NCI-H146 treated with DMSO at 0.1 percent for 48 hours (cell line): ENCODE results near the gene CCL28.
A peak's percentile ranks its signal among the peaks of the same experiment; 100 is the strongest.
"Not testable (repeated sequence)": the region's sequence is repeated elsewhere in the genome, so short reads cannot be mapped to it uniquely, and the experiment has no call there.

ENCODE experiments used
- DNase-seq: peaks from one replicate; lab custom pipeline; 2025; ENCODE audit not compliant: unreplicated experiment; lab: John Stamatoyannopoulos, UW

The CCL28 gene, protein sequence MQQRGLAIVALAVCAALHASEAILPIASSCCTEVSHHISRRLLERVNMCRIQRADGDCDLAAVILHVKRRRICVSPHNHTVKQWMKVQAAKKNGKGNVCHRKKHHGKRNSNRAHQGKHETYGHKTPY

DNA sequence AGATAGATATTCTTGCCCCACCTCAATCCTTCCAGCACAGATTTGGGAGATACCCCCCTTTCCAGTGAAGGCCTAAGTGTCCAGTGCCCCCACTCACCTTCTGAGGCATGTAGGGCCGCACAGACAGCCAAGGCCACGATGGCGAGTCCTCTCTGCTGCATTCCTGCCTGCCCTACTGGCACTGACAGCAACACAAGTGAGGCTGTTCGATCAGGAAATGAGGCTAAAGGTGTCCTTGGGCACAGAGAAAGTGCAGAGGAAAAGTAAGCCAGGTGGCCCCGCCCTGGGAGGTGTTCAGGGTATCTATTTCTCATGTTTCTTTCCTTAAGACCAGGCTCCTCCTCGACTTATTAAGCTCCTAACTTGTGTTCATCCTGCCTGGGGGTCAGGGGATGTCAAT, at the start of gene CCL28:
TSS of gene CCL28 (minus strand) at position 236 of the 400 bp plus-strand sequence. CDS start at position 161, 75 bp downstream.
- DNase-seq = no peak

DNA sequence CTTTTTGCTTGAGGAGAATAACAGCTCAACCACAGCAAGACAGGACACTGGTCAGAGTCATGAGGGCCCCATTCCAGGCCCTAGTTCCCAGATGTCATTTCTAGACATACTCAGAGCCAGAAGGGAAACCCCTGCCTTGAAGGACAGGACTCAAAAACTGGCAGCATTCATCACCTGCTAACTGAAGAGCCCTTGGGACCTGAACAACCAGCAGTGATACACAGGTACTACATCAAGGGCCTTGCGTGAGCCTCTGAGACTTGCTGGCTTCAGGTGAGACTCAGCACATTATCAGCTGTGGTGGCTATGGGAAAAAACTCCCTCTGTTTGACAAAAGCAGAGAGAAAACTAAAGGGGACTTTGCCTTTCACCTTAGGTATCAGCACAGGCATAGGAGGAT, 48.9 kb upstream of the CCL28 start:
- DNase-seq = no peak

DNA sequence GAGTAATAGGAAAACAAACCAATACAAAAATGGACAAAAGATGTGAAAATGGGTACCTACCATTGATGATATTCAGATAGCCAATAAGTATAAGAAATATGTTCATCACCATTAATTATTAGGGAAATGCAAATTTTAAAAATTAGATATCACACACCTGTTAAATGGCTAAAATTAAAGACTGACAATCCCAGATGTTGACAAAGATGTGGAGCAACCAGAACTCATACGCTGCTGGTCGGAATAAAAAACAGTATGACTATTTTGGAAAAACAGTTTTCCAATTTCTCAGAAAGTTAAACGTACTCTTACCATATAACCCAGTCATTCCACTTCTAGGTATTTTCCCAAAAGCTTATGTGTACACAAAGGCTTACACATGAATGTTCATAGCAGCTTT, 44.4 kb upstream of the CCL28 start:
- DNase-seq = no peak

DNA sequence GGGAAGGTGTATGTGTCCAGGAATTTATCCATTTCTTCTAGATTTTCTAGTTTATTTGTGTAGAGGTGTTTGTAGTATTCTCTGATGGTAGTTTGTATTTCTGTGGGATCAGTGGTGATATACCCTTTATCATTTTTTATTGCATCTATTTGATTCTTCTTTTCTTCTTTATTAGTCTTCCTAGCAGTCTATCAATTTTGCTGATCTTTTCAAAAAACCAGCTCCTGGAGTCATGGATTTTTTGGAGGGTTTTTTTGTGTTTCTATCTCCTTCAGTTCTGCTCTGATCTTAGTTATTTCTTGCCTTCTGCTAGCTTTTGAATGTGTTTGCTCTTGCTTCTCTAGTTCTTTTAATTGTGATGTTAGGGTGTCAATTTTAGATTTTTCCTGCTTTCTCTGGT, 29.4 kb upstream of the CCL28 start:
- not testable (repeated sequence) for DNase-seq

DNA sequence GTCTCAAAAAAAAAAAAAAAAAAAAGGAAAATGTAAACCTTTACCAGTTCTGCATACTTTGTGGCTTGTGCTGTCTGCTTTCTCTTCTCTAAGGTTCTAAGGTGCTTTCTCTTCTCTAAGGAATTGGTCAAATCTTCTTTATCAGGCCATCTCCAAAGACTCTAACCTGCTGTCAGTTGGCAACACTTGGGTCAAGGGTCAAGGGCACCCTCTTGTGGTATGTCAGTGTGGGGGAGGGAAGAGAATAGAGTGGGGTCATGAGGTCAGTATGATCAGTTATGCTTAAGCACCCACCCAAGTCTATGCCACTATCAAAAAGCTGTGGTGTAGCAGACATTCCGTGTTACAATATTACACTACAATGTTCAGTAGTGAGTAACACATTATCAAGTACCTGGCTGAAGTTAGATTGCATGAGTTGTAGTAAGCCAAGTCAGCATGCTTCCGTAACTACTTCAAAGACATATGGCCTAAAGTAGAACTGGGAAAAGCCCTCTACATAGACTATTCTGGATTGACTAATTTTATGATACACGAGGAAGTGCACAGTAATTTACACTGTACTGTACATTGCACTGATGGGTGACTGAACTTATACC, 25.0 kb upstream of the CCL28 start:
- no peak for DNase-seq

DNA sequence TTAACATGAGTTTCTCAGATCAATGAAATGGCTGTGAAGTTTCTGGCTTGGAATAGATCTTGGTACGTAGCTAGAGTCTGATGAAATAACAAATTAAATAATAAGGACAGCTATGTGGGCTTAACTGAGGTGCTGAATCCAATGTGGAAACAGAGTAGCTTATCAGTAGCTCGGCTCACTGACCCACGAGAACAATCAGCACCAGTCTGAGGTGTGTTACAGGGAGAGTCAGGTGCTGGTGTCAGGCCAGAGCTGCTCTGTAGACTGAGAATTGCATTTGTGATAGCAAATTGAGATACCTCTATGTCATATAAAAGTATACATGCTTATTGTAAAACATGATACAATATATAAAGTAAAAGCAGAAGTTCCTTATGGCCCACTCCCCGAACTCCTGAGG, 21.2 kb upstream of the CCL28 start:
- DNase-seq = no peak

DNA sequence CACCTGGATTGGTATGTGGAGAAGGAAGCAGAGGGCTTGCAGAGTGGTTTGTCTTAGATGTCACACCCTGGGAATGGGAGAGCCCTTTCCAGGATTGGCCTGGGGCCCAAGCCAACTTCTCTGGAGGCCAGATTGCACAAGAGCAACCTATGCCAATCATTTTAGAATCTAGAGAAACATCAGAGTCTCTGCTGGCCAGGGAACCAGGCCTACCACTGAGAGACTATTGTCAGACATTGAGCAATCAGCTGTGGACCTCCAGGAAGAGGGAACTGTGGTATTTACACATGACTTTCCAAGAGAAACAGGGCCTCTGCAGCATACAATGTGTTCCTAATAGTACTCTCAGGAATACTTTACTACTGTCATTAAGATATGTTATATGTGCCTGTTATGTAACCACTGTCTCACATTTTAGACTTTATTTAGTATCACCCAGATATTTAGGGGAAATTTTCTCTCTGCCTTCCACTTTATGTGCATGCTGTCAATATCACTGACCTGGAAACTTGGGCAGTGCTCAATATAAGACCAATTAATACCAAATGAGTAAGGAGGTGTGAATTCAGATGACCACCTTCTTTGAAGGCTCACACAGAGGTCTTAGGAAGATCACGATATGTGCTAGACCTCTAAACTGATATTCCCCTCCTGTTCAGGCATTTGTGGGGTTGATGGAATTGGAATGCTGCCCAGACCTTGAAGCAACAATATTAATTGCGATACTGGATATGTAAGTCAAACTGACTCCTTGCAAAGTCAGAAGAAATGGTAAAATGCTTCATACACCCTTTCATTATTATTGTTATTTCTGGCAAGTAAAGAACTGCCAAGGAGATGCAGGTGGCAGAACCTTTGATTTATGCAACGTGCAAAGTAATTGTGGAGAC, 20.5 kb upstream of the CCL28 start:
- peak; percentile 39 for DNase-seq

DNA sequence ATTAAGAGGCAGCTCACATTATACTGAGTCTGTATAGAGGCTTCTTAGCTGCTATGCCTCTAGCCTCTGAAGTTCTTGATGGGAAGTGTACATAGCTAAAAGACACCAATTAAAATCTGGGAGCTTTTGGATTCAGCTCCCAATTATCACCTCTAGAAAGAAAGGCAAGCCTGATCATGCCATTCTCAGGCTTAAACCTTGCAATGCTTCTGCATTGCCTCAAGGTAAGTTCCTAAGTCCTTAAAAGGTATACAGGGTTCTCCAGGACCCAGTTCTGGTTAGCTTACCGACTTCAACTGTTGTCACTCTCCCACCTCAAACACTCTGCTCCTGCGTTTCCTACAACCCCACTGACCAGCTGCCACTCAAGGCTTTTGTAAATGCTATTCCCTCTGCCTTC, 17.5 kb upstream of the CCL28 start:
- no peak for DNase-seq

DNA sequence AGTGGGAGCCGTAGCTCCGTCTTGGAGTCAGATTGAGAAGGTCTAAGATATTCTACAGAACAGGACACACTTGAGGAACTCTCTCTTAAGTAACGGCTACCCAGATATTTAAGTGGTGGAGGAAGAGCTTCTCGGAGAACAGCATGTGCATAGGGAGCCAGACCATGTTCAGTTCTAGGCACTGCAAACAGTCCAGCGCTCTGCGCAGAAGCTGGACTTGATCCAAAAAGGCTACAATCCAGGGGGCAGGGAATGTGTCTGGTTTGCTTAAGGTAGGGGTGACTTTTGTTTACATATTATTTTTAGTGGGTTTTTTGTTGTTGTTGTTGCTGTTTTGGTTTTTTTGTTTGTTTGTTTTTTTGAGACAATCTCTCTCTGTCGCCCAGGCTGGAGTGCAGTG, 16.8 kb upstream of the CCL28 start:
- DNase-seq = no peak

DNA sequence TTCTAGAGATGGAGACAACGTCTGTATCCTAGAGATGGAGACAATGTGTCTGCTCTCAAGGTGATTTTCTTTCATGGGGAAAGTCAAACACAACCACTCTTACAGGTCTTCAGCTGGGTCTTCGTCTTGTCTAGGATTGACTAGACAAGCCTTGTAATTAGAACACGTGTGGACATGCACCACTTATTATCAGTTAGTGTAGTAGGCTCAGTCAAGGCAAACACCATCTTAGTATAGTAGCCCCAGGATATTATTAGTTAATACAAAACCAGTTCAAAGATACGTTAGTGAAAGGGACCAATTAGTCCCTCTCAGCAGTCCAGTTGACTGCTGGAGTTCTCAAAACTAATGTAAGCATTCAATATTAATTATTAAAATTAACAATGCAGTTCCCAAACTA, 15.1 kb upstream of the CCL28 start:
- DNase-seq = no peak

DNA sequence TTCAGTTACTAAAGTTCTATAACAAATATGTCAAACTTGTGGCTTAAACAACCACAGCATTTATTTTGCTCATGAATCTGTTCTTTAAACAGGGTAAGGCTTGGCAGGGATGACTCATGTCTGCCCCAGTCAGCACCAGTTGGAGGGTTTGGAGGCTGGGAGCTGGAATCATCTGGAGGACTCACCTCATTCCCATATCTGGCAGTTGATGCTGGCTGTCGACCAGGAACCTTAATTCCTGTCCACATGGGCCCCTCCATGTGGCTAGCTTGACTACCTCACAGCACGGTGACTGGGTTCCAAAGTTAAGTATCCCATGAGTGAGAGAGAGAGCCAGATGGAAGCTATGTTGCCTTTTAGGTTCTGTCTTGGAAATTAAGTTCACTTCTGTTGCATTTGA, 13.8 kb upstream of the CCL28 start:
- no peak for DNase-seq

DNA sequence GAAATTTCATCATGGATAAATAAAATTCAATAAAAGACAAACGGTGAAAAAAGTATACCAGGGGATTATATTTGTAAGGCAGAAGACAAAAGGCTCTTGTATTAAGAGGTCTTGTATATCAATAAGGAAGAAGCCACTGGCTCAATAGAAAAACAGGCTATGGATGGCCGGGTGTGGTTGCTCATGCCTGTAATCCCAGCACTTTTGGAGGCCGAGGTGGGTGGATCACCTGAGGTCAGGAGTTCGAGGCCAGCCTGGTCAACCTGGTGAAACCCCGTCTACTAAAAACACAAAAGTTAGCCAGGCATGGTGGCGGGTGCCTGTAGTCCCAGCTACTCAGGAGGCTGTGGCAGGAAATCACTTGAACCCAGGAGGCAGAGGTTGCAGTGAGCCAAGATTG, 10.9 kb upstream of the CCL28 start:
- not testable (repeated sequence) for DNase-seq

DNA sequence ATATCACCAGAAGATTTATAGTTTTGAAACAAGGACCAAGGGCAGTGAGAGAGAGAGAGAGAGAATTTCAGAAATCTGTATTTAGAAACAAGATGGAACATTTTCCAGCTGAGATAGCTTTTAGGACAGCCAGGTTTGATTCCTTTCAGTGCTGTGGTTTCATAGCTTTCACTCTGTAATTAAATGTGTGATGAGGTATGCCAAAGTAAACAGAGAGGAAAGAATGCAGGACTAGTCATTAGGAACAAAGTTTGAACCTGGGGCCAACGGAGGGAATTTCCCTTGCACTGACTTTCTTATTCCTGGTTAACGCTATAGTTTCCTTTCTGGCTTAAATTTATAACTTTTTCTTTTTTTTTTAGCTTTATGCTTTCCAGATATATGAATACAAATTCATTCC, 10.0 kb upstream of the CCL28 start:
- peak; percentile 41 for DNase-seq

DNA sequence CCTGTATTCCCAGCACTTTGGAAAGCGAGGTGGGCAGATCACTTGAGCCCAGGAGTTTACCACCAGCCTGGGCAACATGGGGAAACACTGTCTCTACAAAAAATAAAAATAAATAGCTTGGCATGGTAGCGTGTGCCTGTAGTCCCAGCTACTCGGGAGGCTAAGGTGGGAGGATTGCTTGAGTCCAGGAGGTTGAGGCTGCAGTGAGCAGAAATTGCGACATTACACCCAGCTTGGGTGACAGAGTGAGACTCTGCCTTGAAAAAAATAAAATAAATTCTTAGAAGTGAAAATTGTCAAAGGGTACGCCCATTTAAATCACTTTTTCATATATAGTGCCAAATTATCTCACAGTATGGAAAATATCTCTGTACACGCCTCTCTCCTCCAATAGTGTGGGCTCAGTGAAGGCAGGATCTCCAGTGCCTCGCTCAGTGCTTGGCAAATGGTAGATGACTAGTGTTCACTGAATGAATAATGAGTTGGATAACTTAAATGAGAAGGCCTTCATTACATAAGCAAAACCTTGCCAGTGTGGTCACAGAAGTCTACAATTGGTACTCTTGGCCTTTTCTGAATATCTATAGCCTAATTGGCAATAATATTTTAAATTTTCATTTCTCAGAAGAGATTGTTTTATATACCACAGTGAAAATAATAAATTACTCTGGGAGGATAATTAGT, 9.4 kb upstream of the CCL28 start:
- DNase-seq = no peak

DNA sequence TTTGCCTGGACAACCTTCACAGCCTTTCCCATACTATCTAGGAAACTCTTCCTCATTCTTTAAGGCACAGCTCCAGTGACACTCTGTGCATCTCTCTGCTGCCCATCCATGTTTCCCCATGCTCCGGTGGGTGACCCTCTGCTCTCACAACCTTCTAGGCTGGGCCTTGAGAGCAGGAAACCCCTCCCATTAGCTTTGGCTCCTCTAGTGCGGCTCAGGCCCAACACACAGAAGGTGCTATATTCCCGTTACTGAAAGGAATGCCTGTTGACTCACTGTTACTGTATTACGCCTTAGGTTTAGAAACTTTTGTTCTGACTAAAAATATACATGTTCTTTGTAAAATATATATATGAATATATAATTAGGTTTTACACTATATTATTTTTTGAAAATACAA, 8.1 kb upstream of the CCL28 start:
- no peak for DNase-seq

DNA sequence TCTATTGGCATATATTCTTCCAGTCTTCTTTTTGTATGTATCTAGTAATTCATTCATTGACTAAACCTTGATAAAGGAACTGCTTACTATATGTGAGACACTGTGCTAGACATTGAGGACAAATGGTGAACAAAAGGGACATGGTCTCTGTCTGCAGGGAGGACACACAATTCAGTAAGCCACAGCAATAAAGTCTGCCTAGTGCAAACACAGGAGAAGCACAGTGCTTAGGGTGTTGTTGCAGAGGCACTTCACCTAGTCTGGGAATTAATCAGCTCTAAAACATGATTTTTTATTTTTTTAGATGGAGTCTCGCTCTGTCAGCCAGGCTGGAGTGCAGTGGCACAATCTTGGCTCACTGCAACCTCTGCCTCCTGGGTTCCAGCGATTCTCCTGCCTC, 6.4 kb upstream of the CCL28 start:
- no peak for DNase-seq

DNA sequence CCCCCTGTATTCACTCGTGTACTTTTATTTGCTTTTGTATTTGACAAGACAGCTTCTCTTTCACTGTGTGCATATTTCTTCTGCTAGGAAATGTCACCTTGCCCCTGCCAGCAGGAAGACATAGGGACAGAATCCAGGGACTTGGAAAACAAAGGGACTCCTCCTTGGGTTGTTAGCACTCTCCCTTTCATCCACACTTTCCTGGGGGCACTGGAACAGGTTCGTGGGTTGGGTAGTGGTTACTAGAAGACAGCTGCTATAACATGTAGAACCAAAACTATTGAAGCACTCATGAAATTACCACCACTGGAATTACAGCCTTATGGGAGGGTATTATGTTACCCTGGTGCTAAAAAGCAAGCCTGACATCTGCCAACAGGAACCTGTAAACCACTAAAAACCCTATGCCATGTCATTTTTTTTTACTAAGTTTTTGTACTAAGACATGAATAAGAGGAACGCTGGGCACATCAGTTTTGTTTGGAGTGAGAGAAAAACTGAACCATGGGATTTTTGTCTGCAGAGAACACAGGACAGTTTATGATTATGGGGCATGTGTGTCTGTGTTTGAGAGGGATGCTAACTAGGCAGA, 4.7 kb upstream of the CCL28 start:
- DNase-seq = peak; percentile 53

DNA sequence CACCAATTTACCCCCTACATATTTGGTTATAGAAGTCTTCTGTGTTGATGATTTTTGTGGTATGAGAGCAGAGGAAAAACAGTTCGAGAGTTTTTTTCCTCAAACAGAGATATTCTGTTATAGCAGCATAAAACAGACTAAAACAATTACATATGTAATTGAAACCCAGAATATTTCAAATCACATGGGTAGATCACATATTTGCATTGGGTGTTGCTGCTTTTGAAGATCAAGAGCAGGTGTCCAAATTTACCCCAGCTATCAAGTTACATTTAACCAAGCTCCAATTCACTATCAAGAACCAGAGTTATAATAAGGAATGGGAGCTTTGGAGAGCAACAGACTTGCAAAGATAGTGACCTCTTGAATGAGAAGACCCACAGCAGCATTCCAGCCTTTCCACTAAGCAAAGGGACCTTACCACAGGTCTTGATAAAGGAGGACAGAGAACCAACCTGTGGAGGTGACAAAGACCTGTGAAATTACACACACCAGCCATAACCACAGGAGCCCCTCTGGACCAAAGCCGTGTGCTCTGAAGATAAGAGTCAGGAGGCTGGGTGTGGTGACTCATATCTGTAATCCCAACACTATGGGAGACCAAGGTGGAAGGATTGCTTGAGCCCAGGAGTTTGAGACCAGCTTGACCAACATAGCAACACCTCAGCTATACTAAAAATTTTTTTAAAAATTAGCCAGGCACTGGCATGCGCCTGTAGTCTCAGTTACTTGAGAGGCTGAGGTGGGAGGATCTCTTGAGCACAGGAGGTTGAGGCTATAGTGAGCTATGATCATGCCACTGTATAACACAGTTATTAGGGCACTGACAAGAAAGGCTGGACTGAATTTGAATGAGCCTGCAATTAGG, 4.0 kb upstream of the CCL28 start:
- peak; percentile 59 for DNase-seq

DNA sequence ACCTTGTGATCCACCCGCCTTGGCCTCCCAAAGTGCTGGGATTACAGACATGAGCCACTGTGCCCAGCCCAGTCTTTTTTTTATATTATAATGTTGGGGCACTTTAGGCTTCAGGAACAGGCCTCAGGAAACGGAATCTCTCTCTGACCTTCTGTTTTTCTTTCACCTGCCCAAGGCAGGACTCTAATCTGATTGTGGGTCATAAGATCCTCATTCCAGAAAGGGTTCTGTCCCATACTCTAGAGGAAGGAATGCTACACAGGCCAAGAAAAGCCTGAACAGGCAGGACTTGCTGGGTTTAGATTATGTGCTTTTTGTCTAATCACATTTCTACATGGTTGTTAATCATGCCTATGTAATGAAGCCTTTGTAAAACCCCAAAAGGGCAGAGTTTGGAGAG, 1.8 kb upstream of the CCL28 start:
- no peak for DNase-seq

DNA sequence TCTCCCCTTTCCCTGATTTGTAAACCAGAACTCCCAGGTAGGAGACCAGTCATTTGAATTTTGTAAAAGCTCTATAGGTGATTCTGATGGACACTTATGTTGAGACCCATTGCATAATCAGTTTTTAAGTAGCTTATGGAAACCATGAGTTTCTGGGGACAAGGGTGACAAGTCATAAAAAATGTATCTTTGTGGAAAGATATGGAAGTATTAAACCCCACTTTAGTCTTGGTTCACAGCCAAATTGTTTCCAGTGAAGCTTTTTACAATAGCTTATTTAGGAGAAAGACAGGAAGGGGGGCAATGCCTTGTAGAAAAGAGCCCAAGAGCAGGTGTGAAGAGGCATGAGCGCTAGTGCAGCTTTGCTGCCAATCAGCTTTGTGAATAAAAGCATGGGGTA, 453 bp upstream of the CCL28 start:
- DNase-seq = no peak
